Measurements from ENCODE around the gene CDH12.

GRCh38 chr5:22351178-22351577 lies 502.0 kb downstream of the CDH12 start:
- no peak for TF ChIP-seq CTCF (IDR thresholded peaks at IDR 0.05; ENCODE audit: extremely low read depth in 1 of 2, insufficient read depth in 1 of 2, low read depth in 1 of 2, low read length in 2 of 2)
- TF ChIP-seq POLR2AphosphoS5 (IDR thresholded peaks at IDR 0.05; ENCODE audit: insufficient read depth, low read depth, low read length): no peak
- no peak for TF ChIP-seq MAX (IDR thresholded peaks at IDR 0.05; ENCODE audit: insufficient read depth, insufficient read length)
- no peak for TF ChIP-seq MYC (IDR thresholded peaks at IDR 0.05; ENCODE audit: low read depth, low read length)

Data from endothelial cell of umbilical vein (primary cell).